ENCODE results near the gene SVOPL.

- TF ChIP-seq CTCF (IDR thresholded peaks at IDR 0.05) (no peak), POLR2A (IDR thresholded peaks at IDR 0.05) (no peak)
These were observed 116.9 kb downstream of the SVOPL start for GRCh38 chr7:138584283-138584682.
